Keratinocyte (primary cell): ENCODE results near the gene WDR19. TPM values are rescaled to one million over a fixed set of nuclear protein-coding genes. Genes with fewer than 3 reads are reported as not detected.

Experiments used
- DNase-seq: peaks from one replicate; pipeline ENCODE4 v3.0.0-alpha.2; 2011; ENCODE audit warnings: low read depth, missing footprints, low spot score
- FAIRE-seq: peaks from 2 replicates; lab custom pipeline; 2011; peaks lifted over from hg19 to GRCh38; lab: Jason Lieb, UNC
- H2AFZ ChIP-seq: 2 replicates; pipeline ENCODE4 v1.6.0; 2012; ENCODE audit warnings: low read length, control low read depth, inconsistent platforms; ENCODE audit not compliant: control insufficient read depth
- H3K27ac ChIP-seq: 2 replicates; pipeline ENCODE4 v1.5.1; 2011; ENCODE audit warnings: low read length; ENCODE audit not compliant: control insufficient read depth, insufficient read depth
- H3K27me3 ChIP-seq: 3 replicates; pipeline ENCODE4 v1.6.0; 2011; ENCODE audit warnings: low read length; ENCODE audit not compliant: control insufficient read depth, insufficient read depth; ENCODE audit errors: extremely low read depth
- H3K36me3 ChIP-seq, 2 experiments: 2 replicates in 1 of 2; 3 replicates in 1 of 2; pipeline ENCODE4 v1.5.1; 2011; ENCODE audit warnings: low read length in 2 of 2, mild to moderate bottlenecking in 1 of 2; ENCODE audit not compliant: control insufficient read depth in 2 of 2, insufficient read depth in 2 of 2; ENCODE audit errors: extremely low read depth in 1 of 2
- H3K4me1 ChIP-seq: 3 replicates; pipeline ENCODE4 v1.5.1; 2011; ENCODE audit warnings: low read length; ENCODE audit not compliant: control insufficient read depth, insufficient read depth; ENCODE audit errors: extremely low read depth
- H3K4me2 ChIP-seq: 3 replicates; pipeline ENCODE4 v1.6.0; 2011; ENCODE audit warnings: low read depth, low read length; ENCODE audit not compliant: control insufficient read depth, insufficient read depth; ENCODE audit errors: extremely low read depth
- H3K4me3 ChIP-seq, 3 experiments: fragments of 200-600 bp in 1 of 3; sonication (generic) in 1 of 3; 2 replicates in 2 of 3; 3 replicates in 1 of 3; pipeline ENCODE4 v1.5.1; 2011 to 2016; ENCODE audit warnings: low read length in 3 of 3, mild to moderate bottlenecking in 3 of 3, control low read depth in 2 of 3, inconsistent platforms in 1 of 3, low read depth in 1 of 3, mixed read lengths in 1 of 3, mixed run types in 1 of 3, moderate library complexity in 1 of 3; ENCODE audit not compliant: control insufficient read depth in 2 of 3, insufficient read depth in 2 of 3; ENCODE audit errors: extremely low read depth in 1 of 3
- H3K79me2 ChIP-seq: 2 replicates; pipeline ENCODE4 v1.6.0; 2012; ENCODE audit warnings: low read length; ENCODE audit not compliant: control insufficient read depth, insufficient read depth
- H3K9ac ChIP-seq: 3 replicates; pipeline ENCODE4 v1.6.0; 2011; ENCODE audit warnings: low read length; ENCODE audit not compliant: control insufficient read depth, insufficient read depth; ENCODE audit errors: extremely low read depth
- H3K9me1 ChIP-seq: 3 replicates; pipeline ENCODE4 v1.6.0; 2011; ENCODE audit warnings: low read length; ENCODE audit not compliant: control insufficient read depth, insufficient read depth; ENCODE audit errors: extremely low read depth
- H3K9me3 ChIP-seq: 2 replicates; pipeline ENCODE4 v1.5.1; 2012; ENCODE audit warnings: low read depth, low read length; ENCODE audit not compliant: control insufficient read depth
- H4K20me1 ChIP-seq: 3 replicates; pipeline ENCODE4 v1.6.0; 2011; ENCODE audit warnings: low read length; ENCODE audit not compliant: control insufficient read depth, insufficient read depth; ENCODE audit errors: extremely low read depth
- EZH2 ChIP-seq: IDR thresholded peaks from one replicate; pipeline ENCODE4 v1.6.1; 2012; ENCODE audit warnings: inconsistent platforms, mild to moderate bottlenecking, low read length, moderate library complexity
- dilution Hi-C: fragments of 300-500 bp; cut with MboI; formaldehyde crosslinking; loops from one replicate; pipeline ENCODE4 v1.7.0; 2020; ENCODE audit warnings: low sequenced_read_pairs; ENCODE audit not compliant: extremely low pct_ligation_motif_present
- polyA plus RNA-seq, 5 experiments: library from polyadenylated mRNA; depleted of rRNA in 3 of 5; stranded (reverse) in 3 of 5; stranded (forward) in 1 of 5; unstranded in 1 of 5; fragments of >200 nt; gene quantifications; 1 replicate in 1 of 5; 2 replicates in 3 of 5; 3 replicates in 1 of 5; pipeline versions ENCODE4 v1.2.1 to v1.2.3, GENCODE V29; 2011 to 2012; ENCODE audit warnings: missing spikeins in 2 of 5, low read depth in 1 of 5, low replicate concordance in 1 of 5
- TF ChIP-seq, protein P1 (sequence below), 3 experiments: IDR thresholded peaks in 1 of 3; conservative IDR thresholded peaks in 1 of 3; optimal IDR thresholded peaks in 1 of 3; 2 replicates in 2 of 3; 3 replicates in 1 of 3; pipeline versions ENCODE3 to v1.5.1; 2011; ENCODE audit warnings: low read length in 3 of 3, mild to moderate bottlenecking in 3 of 3, moderate library complexity in 2 of 3, control low read depth in 1 of 3, inconsistent platforms in 1 of 3; ENCODE audit not compliant: insufficient read depth in 2 of 3; ENCODE audit errors: extremely low read depth in 1 of 3

Gene WDR19
- polyA plus RNA-seq, 1 donor (not counting 4 experiments of a cell fraction or from before 2014, with no cell fraction given): 25.3 TPM

DNA sequence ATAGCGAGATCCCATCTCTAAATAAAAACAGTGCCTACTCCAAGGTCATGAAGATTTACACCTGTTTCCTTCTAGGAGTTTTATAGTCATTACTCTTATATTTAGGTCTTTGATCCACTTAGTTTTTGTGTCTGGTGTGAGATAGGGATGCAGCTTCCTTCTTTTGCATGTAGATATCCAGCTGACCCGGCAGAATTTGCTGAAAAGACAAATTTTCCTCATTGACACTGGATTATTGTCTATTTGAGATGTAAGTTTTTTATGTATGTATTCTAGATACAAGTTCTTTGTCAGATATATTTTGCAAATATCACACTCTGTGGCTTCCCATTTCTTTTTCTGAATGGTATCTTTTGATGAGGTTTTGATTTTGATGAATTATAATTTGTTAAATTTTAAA lies 98.4 kb downstream of the WDR19 start:
- peaks cover 0 to 1% of the 10 kb centered on the region in 2 experiments for H3K36me3 ChIP-seq
- no peak for FAIRE-seq
- H3K27ac ChIP-seq: no peak overlapping the region

DNA sequence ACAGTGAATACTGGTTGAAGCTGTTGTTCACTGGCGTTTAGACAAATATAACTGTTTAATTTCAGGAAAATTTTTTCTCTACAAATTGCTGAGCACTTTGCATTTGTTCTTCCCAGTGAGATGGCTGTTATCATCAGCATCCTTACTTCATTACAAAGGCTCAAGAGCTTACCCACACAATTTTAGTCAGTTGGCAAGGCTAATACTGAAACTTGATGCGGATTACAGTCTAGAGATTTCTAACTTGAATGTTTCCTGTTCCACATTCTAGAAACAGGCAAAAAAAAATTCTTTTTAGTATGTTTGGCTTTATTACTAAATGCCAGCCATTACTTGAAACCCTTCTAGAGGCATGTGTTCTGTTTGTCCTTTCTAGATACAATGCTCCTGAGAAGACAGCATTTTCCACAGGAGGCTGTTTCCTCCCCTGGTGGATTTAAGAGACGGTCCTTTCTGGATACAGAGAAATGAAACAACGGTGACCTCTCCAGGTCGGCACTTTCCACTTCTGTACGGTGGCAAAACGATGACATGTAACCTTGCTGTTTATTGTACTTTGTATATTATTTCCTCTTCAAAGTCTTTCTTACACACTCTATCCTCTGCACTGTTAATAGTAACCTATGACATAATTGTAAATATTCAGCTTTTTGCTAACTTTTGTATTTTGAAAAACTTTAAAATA lies 102.9 kb downstream of the WDR19 start:
- no peak overlapping the region for H3K9ac ChIP-seq
- H3K4me1 ChIP-seq: no peaks in the 10 kb centered on the region
- no peaks in the 10 kb centered on the region for H3K79me2 ChIP-seq
- H3K27me3 ChIP-seq: no peaks in the 10 kb centered on the region
- H3K36me3 ChIP-seq: peaks cover 10 to 13% of the 10 kb centered on the region in 2 experiments
- H3K4me2 ChIP-seq: no peak overlapping the region
- TF ChIP-seq EZH2: no peak
- TF ChIP-seq, protein P1, sequence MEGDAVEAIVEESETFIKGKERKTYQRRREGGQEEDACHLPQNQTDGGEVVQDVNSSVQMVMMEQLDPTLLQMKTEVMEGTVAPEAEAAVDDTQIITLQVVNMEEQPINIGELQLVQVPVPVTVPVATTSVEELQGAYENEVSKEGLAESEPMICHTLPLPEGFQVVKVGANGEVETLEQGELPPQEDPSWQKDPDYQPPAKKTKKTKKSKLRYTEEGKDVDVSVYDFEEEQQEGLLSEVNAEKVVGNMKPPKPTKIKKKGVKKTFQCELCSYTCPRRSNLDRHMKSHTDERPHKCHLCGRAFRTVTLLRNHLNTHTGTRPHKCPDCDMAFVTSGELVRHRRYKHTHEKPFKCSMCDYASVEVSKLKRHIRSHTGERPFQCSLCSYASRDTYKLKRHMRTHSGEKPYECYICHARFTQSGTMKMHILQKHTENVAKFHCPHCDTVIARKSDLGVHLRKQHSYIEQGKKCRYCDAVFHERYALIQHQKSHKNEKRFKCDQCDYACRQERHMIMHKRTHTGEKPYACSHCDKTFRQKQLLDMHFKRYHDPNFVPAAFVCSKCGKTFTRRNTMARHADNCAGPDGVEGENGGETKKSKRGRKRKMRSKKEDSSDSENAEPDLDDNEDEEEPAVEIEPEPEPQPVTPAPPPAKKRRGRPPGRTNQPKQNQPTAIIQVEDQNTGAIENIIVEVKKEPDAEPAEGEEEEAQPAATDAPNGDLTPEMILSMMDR (optimal IDR thresholded peaks at IDR 0.05 in 1 of 3, IDR thresholded peaks at IDR 0.05 in 1 of 3, conservative IDR thresholded peaks at IDR 0.05 in 1 of 3; ENCODE audit: extremely low read depth in 1 of 3, insufficient read depth in 2 of 3, low read length in 3 of 3): no peak
- H3K4me3 ChIP-seq: no peak overlapping the region
- dilution Hi-C loops: no loop called here
- H4K20me1 ChIP-seq: no peaks in the 10 kb centered on the region
- no peaks in the 10 kb centered on the region for H3K9me3 ChIP-seq
- no peak overlapping the region for H2AFZ ChIP-seq
- H3K27ac ChIP-seq: no peak overlapping the region
- no peak for DNase-seq
- no peak for FAIRE-seq
- H3K9me1 ChIP-seq: no peaks in the 10 kb centered on the region

More for the DNA sequence above, 98.4 kb downstream of the WDR19 start:
- no peak for DNase-seq
- H4K20me1 ChIP-seq: no peaks in the 10 kb centered on the region
- H3K79me2 ChIP-seq: no peaks in the 10 kb centered on the region
- no peak overlapping the region for H3K4me2 ChIP-seq
- H3K9me1 ChIP-seq: no peaks in the 10 kb centered on the region
- H3K9ac ChIP-seq: no peak overlapping the region
- H3K9me3 ChIP-seq: no peaks in the 10 kb centered on the region
- no peaks in the 10 kb centered on the region for H3K4me1 ChIP-seq
- dilution Hi-C loops: no loop called here
- no peak overlapping the region for H3K4me3 ChIP-seq
- TF ChIP-seq EZH2: no peak
- TF ChIP-seq, protein P1 (optimal IDR thresholded peaks at IDR 0.05 in 1 of 3, IDR thresholded peaks at IDR 0.05 in 1 of 3, conservative IDR thresholded peaks at IDR 0.05 in 1 of 3; ENCODE audit: extremely low read depth in 1 of 3, insufficient read depth in 2 of 3, low read length in 3 of 3): no peak
- no peak overlapping the region for H2AFZ ChIP-seq
- no peaks in the 10 kb centered on the region for H3K27me3 ChIP-seq
